Activated B cell treated with CpG ODN at 0.5 μM for 24 hours (primary cell): ENCODE results near the gene FHOD3. TPM values are rescaled to one million over a fixed set of nuclear protein-coding genes. Genes with fewer than 3 reads are reported as not detected.
"Not testable (repeated sequence)": the region's sequence is repeated elsewhere in the genome, so short reads cannot be mapped to it uniquely, and the experiment has no call there.

Experiments used
- ATAC-seq: fragments of 200-7000 bp; cut with Tn5 transposase; one replicate; pipeline ENCODE4 v1.10.0; 2021; ENCODE audit warnings: low read depth, mild to moderate bottlenecking, moderate library complexity
- CTCF ChIA-PET: fragments of 350-600 bp; sonication (Branson Sonifier 250); formaldehyde crosslinking; loops from one replicate; lab custom pipeline; 2021; ENCODE audit warnings: antibody characterized with exemption; lab: Charles Lee
- POLR2A ChIA-PET: fragments of 350-600 bp; sonication (Branson Sonifier 250); formaldehyde crosslinking; loops from one replicate; lab custom pipeline; 2021; ENCODE audit warnings: antibody characterized with exemption; lab: Charles Lee
- DNase-seq: peaks from one replicate; pipeline ENCODE4 v3.0.0; 2022
- H3K27ac Mint-ChIP-seq: one replicate; pipeline ENCODE4 v1.8.0; 2020; ENCODE audit warnings: mixed read lengths
- H3K27me3 Mint-ChIP-seq: one replicate; pipeline ENCODE4 v1.8.0; 2021; ENCODE audit warnings: mixed read lengths
- H3K36me3 Mint-ChIP-seq: one replicate; pipeline ENCODE4 v1.8.0; 2021; ENCODE audit warnings: low read depth, mixed read lengths
- H3K4me1 Mint-ChIP-seq: one replicate; pipeline ENCODE4 v1.8.0; 2021; ENCODE audit warnings: mixed read lengths
- H3K4me3 Mint-ChIP-seq: one replicate; pipeline ENCODE4 v1.8.0; 2020; ENCODE audit warnings: mild to moderate bottlenecking, mixed read lengths
- H3K9me3 Mint-ChIP-seq: one replicate; pipeline ENCODE4 v1.8.0; 2020; ENCODE audit warnings: mixed read lengths
- intact Hi-C: fragments of 100-400 bp; cut with micrococcal nuclease; formaldehyde crosslinking; loops from one replicate; pipeline ENCODE4 v1.15.1; 2024
- total RNA-seq: library from RNA; stranded (reverse); gene quantifications from 2 replicates; pipeline ENCODE4 v1.2.3, GENCODE V29; 2022
- TF ChIP-seq, protein P1 (sequence below): fragments of 200-600 bp; IDR thresholded peaks from one replicate; pipeline ENCODE4 v1.8.0; 2022; ENCODE audit warnings: antibody characterized with exemption, mild to moderate bottlenecking

Gene FHOD3
- total RNA-seq, 1 donor from 2014 or later, result not detected

DNA sequence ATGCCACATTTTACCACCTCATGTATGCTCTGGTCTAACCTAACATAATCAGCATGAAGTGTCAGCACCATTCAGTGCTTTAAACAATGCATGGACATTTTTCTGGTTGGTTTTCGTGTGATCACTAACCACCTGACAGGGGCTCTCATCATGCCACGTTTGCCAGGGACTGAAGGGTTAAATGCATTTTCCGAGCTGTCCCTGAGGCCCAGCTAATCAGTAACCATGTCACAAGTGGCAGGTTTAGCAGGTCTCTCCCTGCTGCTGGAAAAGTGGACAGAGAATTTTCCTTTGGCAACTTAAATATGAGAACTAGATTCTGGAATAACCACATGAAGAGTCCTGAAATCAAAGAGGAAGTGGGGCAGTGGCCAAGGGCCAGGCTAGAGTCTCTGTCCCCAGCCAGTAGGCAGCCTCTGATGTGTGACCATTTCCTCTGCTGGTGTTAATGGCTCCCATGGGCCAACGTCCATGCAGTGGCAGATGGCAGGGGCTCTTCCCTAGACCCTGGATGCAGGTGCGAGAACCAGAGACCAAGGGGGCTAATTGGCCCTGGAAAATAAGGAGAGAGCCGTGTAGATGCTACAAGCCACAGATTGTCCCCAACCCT is 461.8 kb downstream of the FHOD3 start:
- DNase-seq (no peak), ATAC-seq (no peak)
- ChIA-PET POLR2A (no interaction called here), CTCF (no interaction called here)
- TF ChIP-seq, protein P1, sequence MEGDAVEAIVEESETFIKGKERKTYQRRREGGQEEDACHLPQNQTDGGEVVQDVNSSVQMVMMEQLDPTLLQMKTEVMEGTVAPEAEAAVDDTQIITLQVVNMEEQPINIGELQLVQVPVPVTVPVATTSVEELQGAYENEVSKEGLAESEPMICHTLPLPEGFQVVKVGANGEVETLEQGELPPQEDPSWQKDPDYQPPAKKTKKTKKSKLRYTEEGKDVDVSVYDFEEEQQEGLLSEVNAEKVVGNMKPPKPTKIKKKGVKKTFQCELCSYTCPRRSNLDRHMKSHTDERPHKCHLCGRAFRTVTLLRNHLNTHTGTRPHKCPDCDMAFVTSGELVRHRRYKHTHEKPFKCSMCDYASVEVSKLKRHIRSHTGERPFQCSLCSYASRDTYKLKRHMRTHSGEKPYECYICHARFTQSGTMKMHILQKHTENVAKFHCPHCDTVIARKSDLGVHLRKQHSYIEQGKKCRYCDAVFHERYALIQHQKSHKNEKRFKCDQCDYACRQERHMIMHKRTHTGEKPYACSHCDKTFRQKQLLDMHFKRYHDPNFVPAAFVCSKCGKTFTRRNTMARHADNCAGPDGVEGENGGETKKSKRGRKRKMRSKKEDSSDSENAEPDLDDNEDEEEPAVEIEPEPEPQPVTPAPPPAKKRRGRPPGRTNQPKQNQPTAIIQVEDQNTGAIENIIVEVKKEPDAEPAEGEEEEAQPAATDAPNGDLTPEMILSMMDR, result no peak
- Mint-ChIP-seq H3K27ac (no peak overlapping the region), H3K4me1 (no peaks in the 10 kb centered on the region), H3K27me3 (no peaks in the 10 kb centered on the region), H3K36me3 (no peaks in the 10 kb centered on the region), H3K9me3 (no peaks in the 10 kb centered on the region), H3K4me3 (no peak overlapping the region)
- intact Hi-C loops, result no loop called here

DNA sequence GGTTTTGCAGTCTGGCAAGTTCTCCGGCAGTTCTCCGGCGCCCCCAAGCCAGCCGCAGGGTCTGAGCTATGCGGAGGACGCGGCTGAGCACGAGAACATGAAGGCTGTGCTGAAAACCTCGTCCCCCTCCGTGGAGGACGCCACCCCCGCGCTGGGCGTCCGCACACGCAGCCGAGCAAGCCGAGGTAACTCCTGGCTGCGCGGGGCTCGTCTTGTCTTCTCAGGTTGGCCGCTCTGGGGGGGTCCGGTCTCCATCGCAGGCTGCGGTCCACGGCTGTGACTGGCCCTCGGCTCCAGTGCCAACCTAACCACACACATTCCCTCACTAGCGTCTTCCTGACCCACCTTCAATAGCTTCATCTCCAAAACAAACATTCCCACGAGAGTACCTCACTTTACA is 463.1 kb downstream of the FHOD3 start:
- Mint-ChIP-seq H3K27ac (no peak overlapping the region), H3K36me3 (no peaks in the 10 kb centered on the region), H3K4me1 (no peaks in the 10 kb centered on the region), H3K27me3 (no peaks in the 10 kb centered on the region), H3K4me3 (no peak overlapping the region), H3K9me3 (no peaks in the 10 kb centered on the region)
- ChIA-PET CTCF (no interaction called here), POLR2A (no interaction called here)
- ATAC-seq, result no peak
- no peak for DNase-seq
- TF ChIP-seq, protein P1, result no peak
- intact Hi-C loops, result no loop called here

DNA sequence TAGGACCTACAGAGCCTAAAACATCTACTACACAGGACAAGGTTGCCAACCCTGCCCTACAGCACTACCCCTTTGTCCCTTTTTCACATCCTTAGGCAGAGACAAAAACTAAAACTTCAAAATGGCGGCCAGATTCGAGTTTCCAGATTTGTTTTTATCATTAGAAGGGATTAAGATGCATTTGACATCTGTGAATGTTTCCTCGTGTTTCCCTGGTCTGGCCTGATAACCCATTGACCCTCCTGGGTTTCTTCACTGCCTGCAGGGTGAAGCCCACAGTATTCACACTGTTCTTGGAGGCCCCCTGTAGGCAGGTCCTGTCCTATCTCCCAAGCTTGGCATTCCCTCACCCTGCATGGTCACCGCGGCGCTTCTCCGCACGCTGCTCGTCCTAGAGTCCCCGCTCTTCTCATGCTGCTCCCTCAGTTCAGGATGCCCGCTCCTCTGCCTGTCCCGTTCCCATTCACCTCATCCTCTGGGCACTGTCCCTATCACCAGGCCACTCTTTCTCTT is 463.7 kb downstream of the FHOD3 start:
- ChIA-PET POLR2A (no interaction called here), CTCF (no interaction called here)
- TF ChIP-seq, protein P1, result no peak
- intact Hi-C loops, result no loop called here
- H3K27me3 Mint-ChIP-seq, result no peaks in the 10 kb centered on the region
- no peak overlapping the region for H3K4me3 Mint-ChIP-seq
- ATAC-seq, result no peak
- no peaks in the 10 kb centered on the region for H3K36me3 Mint-ChIP-seq
- no peak for DNase-seq
- no peaks in the 10 kb centered on the region for H3K9me3 Mint-ChIP-seq
- no peaks in the 10 kb centered on the region for H3K4me1 Mint-ChIP-seq
- H3K27ac Mint-ChIP-seq, result no peak overlapping the region

DNA sequence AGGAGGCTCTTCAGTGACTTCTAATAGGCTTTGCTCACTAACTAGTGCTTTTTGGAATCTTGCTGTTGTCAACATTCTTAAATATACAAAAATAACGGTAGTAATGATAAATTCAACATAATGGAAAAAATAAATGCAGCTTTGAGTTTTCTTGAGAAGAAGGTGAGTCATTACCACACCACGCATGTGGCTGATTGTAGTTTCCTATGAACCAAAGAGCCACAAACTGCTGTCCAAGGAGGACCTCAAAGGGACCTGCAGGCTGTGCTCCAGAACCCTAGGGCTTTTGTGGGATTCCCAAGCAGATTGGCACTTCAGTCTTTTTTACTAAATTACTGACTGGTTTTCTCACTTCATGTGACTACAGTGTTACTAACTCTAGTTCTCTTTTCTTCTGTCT is 464.6 kb downstream of the FHOD3 start:
- intact Hi-C loops, result no loop called here
- Mint-ChIP-seq H3K9me3 (no peaks in the 10 kb centered on the region), H3K27me3 (no peaks in the 10 kb centered on the region), H3K4me1 (no peaks in the 10 kb centered on the region), H3K36me3 (no peaks in the 10 kb centered on the region), H3K4me3 (no peak overlapping the region), H3K27ac (no peak overlapping the region)
- DNase-seq, result no peak
- POLR2A ChIA-PET, result no interaction called here
- ATAC-seq, result no peak
- TF ChIP-seq, protein P1, result no peak
- CTCF ChIA-PET, result no interaction called here

DNA sequence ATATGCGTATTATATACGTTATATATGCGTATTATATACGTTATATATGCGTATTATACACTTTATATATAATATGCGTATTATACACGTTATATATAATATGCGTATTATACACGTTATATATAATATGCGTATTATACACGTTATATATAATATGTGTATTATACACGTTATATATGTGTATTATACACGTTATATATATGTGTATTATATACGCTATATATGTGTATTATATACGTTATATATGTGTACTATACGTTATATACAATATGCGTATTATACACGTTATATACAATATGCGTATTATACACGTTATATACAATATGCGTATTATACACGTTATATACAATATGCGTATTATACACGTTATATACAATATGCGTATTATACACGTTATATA is 465.5 kb downstream of the FHOD3 start:
- H3K36me3 Mint-ChIP-seq, H3K4me1 Mint-ChIP-seq, POLR2A ChIA-PET, H3K4me3 Mint-ChIP-seq, ATAC-seq, DNase-seq, H3K27me3 Mint-ChIP-seq, H3K9me3 Mint-ChIP-seq, intact Hi-C loops, H3K27ac Mint-ChIP-seq, CTCF ChIA-PET: not testable (repeated sequence)

DNA sequence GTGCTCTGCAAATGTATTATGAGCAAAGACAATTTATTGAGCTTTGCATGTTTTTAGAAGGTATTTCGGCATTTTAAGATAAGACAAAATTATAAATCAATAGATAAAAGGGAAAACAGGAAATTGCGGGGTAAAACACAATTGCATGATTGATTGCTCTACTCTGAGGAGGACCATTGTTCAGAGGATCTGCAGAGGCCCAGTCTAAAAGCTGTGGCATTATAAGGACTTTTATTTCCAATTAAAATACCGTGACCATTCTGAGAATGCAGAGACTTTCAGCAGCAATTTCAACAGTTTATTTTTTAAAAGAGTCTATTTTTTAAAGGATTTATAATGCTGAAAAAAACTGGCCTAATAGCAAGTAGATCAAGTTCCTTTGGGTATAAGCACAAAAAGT is 469.3 kb downstream of the FHOD3 start:
- Mint-ChIP-seq H3K9me3 (no peaks in the 10 kb centered on the region), H3K4me3 (no peak overlapping the region), H3K36me3 (no peaks in the 10 kb centered on the region), H3K27me3 (no peaks in the 10 kb centered on the region), H3K4me1 (peaks cover 7% of the 10 kb centered on the region), H3K27ac (no peak overlapping the region)
- TF ChIP-seq, protein P1, result no peak
- ATAC-seq, result no peak
- CTCF ChIA-PET, result no interaction called here
- no peak for DNase-seq
- POLR2A ChIA-PET, result no interaction called here
- intact Hi-C loops, result no loop called here
